CD4-positive, alpha-beta T cell treated with Interleukin-15 for 1 hour (primary cell): Measurements from ENCODE around the gene SYT9.
"Not testable (repeated sequence)": the region's sequence is repeated elsewhere in the genome, so short reads cannot be mapped to it uniquely, and the experiment has no call there.

Experiments used
- DNase-seq: peaks from one replicate; pipeline ENCODE4 v3.0.0-alpha.2; 2020

Gene SYT9

GRCh38 chr11:7275133-7275532, 23.4 kb downstream of the SYT9 start:
- DNase-seq, result no peak

- DNase-seq, result no peak
Measured at GRCh38 chr11:7278314-7278917, 26.7 kb downstream of the SYT9 start.

- no peak for DNase-seq
Measured at GRCh38 chr11:7279676-7280075, 28.0 kb downstream of the SYT9 start.

DNA sequence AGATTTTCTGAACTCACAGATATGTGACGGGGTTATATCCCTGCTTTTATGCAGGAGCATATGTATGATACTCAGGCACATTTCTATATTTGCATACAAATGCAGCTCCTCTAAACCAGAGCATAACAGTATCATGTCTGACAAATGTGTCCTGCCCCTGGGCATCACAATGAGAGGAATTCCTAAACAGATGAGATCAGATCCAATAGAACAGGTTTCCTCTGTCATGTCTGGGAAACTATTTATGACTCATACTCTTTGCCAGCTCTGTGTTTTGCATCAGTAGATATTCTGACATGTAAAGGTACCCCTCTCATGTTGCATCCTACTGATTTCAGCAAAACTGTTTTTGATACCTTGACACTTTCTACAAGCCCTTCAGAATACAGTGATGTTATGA, 29.4 kb downstream of the SYT9 start:
- no peak for DNase-seq

- no peak for DNase-seq
Measured at GRCh38 chr11:7281809-7282208, 30.1 kb downstream of the SYT9 start.

DNA sequence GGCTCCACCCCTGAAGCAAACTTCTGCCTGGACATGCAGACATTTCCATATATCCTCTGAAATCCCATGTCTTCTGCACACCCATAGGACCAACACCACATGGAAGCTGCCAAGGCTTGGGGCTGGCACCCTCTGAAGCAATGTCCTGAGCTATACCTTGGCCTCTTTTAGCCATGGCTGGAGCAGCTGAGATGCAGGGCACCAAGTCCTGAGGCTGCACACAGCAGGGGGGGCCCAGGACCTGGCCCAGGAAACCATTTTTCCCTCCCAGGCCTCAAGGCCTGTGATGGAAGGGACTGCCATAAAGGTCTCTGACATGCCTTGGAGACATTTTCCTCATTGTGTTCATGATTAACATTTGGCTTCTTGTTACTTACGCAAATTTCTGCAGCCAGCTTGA, 34.5 kb downstream of the SYT9 start:
- no peak for DNase-seq

GRCh38 chr11:7291100-7291829, 39.6 kb downstream of the SYT9 start:
- no peak for DNase-seq

DNA sequence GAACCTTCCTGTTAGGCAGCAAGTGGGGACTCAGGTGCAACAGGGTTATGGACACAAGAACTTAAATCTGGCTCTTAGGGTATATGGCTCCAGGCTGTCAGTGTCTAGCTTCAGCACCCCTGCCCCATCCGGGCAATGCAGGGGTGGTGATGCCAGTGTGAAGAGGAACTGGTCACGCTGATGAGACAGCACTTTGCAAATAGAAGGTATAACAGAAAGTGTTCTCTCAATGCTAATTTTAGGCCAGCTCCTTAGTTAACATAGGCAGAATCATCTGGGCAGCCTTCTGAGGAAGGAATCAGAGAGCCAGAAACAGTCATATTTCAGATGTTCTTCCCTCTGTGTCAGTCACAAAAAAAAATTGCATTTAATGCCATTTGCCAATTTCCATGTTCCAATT, 41.2 kb downstream of the SYT9 start:
- no peak for DNase-seq

DNA sequence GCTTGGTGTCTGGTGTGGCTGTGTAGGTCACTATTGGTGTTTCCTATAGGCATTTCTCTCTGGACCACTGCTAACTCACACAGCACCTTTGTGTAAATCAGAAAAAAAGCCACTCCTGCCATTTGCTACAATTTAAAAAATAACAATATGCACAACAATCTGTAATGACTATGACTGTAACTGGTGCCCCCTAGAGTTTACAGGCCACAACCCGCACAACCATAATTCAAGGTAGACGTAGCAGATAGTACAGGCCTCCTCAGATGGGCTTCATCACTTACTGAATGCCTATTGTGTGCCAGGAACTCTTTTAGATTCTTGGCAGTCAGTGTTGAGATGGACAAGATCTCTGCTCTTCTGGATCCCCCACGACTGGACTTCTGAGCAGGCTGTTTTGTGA, 47.7 kb downstream of the SYT9 start:
- DNase-seq, result no peak

DNA sequence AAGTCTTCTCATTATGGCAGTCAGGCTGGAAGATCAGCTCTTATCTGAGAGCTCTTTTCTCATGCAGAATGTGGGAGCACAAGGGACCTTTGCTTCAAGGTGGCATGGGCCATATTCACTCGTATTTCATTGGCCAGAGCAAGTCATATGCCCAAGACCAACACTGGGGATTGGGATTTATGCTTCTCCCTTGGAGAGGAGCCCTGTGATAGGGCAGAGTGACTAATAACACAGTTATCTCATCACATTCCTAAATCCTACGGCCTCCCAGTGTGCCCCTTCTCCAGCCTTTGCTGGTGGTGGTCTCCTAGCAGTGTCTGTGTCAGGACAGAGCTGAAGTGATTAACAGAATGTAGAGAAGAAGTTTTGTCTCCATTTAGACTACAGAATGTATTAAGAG, 48.6 kb downstream of the SYT9 start:
- DNase-seq, result no peak

DNA sequence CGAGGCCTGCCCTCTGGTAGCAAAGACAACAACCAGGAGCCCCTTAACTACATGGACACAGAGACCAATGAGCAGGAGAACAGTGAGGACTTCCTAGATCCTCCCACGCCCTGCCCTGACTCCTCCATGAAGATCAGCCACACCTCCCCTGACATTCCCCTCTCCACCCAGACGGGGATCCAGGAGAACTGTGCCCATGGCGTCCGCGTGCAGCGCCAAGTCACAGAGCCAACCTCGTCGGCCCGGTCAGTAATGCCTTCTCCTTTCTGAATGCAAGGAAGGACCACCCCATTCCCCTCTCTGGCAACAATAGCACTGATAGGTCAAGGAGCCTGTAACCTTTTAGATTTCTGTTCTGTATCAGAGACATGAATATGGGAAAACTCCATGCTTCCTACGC, 51.4 kb downstream of the SYT9 start:
- DNase-seq, result no peak

DNA sequence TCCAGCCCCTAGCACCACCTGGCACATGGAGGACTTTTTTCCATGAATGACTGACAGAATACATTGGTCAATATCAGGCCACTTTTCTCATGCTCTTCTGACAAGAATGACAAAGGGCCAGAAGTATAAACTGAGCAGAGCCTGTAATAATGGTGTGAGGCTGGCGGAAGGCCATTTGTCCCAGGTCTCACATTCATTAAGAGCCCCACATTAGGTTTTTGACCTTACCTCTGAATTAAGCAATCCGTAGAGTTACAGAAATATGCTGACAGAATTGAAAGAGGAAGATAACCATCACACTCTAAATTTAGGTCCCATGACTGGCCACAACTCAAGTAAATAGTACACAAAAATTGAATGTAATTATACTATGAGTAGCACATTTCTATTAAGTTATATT, 55.2 kb downstream of the SYT9 start:
- no peak for DNase-seq

GRCh38 chr11:7307836-7308235, 56.1 kb downstream of the SYT9 start:
- DNase-seq, result no peak

DNA sequence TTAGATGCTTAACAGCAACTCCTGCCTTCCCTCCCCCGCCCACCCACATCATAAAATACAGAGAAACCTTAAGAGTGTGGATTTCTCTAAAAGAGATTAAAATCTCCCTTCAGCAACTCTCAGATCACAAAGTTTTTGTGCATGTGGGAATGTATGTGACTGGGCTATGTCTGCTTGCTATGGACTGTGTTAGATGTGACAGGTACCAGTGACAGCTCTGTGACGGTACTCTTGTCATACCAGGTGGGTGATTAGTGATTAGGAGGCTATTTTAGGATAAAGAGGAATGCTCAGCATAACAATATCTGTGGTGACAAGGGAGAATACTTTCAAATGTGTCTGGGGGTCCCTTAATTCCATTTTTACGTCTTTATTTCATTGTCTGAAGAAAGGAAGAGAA, 60.2 kb downstream of the SYT9 start:
- DNase-seq, result no peak

DNA sequence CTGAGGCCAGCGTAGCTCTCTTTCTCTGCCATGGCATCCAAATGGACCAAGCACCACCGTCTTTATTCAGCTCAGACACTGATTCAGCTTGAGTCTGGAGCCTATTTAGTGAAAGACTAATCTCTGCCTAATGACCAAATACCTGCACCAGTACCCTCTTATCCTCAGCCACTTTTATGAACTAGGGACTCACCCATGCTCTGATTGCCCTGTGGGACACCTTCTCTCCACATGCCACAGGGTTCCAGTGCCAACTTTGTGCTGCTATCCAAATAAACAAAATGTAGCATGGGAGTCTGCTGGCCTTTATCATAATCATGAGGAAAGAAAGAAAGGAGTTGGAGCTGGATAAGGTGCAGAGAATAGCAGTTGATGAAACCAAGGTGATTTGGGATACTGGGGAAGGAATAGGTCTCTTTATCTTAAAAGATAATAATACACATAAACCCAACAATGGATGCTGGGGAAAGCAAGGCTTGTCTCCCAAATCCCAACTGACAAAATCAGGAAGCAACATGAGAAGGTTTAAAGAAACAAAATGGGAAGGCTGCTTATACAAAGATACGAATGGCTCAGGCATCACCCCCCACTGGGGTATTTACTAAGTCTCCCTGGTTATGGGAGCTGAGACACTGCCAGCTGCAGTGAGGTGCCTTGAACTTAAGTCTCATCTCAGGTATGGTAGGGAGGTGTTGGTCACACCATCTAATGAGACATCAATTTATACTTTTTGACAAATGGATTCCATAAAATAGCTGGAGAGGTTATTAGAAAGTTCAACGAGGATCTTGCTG, 63.3 kb downstream of the SYT9 start:
- no peak for DNase-seq

DNA sequence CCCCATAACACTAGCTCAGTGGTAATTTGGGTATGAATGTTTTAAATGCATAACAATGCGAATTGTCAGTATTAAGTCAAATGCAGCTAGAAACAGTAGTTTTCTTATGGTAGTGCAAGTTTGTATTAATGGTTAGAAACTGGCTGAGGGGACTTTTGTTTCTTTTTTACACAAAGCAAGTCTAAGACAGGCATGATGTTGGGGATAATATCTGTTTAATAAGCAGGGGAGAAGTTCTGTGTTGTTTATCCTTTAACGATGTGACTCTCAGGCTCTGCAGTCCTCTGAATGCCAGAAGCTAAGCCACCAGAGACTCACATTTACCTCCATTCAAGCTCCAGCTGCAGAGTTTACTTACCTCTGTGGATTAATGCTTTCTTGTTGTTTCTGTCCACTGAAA, 67.8 kb downstream of the SYT9 start:
- DNase-seq, result no peak

DNA sequence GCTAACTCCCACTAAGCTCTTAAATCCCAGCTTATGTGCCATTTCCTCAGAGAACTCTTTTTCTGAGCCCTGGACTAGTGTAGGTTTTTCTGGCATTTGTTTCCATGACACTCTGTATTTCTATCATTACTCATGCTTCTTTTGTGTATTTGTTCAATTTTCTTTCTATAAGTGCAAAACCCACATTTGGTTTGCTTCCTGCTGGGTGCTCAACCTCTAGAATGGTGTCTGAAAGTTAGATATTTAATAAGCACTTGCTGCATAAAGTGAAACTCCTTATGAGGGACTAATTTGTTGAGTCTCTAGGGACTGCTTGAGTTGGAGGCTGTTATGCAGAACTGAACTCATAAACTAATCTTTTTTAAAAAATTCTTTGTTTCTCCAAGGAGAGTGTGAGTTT, 68.6 kb downstream of the SYT9 start:
- no peak for DNase-seq

- no peak for DNase-seq
Measured at GRCh38 chr11:7321473-7322450, 70.1 kb downstream of the SYT9 start.

GRCh38 chr11:7332451-7332850, 80.7 kb downstream of the SYT9 start:
- DNase-seq, result no peak

- no peak for DNase-seq
Measured at GRCh38 chr11:7332962-7333361, 81.3 kb downstream of the SYT9 start.

GRCh38 chr11:7335442-7335841, 83.7 kb downstream of the SYT9 start:
- DNase-seq, result not testable (repeated sequence)

DNA sequence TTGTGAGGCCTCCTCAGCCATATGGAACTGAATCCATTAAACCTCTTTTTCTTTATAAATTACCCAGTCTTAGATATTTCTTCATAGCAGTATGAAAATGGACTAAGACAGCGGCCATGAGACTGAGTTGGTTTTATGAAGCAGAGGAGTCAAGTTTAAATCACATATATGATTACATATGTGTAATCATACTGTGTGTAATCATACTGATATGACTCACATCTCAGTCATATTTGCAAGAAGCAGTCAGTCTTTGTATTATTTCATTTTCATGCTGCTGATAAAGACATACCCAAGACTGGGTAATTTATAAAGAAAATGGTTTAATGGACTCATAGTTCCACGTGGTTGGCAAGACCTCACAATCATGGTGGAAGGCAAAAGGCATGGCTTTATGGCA, 89.8 kb downstream of the SYT9 start:
- DNase-seq, result no peak
